NB4 (cell line): ENCODE data around the gene CDK18.

Experiments used
- DNase-seq: peaks from one replicate; pipeline ENCODE4 v3.0.0; 2010; ENCODE audit warnings: low read depth
- H3K4me3 ChIP-seq: one replicate; pipeline ENCODE4 v1.5.1; 2011; ENCODE audit warnings: mild to moderate bottlenecking, low read depth, low read length, moderate library complexity
- CTCF ChIP-seq: IDR thresholded peaks from one replicate; pipeline ENCODE4 v1.5.1; 2012; ENCODE audit warnings: low read depth, low read length
- MAX ChIP-seq: IDR thresholded peaks from 2 replicates; pipeline ENCODE4 v1.6.1; 2011; ENCODE audit warnings: low read depth, low read length
- MYC ChIP-seq: IDR thresholded peaks from 2 replicates; pipeline ENCODE4 v1.6.1; 2011; ENCODE audit warnings: low read depth, low read length
- POLR2A ChIP-seq: IDR thresholded peaks from 2 replicates; pipeline ENCODE4 v1.6.1; 2011; ENCODE audit warnings: mild to moderate bottlenecking; ENCODE audit not compliant: insufficient read length; ENCODE audit errors: extremely low read depth

CDK18 gene

GRCh38 chr1:205500240-205501233 is 3.9 kb upstream of the CDK18 start:
- TF ChIP-seq MAX, result no peak
- no peak for TF ChIP-seq CTCF
- TF ChIP-seq POLR2A, result no peak
- no peak for TF ChIP-seq MYC
- H3K4me3 ChIP-seq, result no peak overlapping the region
- no peak for DNase-seq

- no peak for DNase-seq
- TF ChIP-seq POLR2A, result no peak
- TF ChIP-seq CTCF, result no peak
- no peak for TF ChIP-seq MAX
Measured at GRCh38 chr1:205502111-205502810, 2.2 kb upstream of the CDK18 start.

GRCh38 chr1:205502992-205503391 is 1.5 kb upstream of the CDK18 start:
- TF ChIP-seq MYC (no peak), MAX (no peak), POLR2A (no peak), CTCF (no peak)
- no peak for DNase-seq
- H3K4me3 ChIP-seq, result no peak overlapping the region

More at GRCh38 chr1:205502111-205502810, 2.2 kb upstream of the CDK18 start:
- no peak overlapping the region for H3K4me3 ChIP-seq

- no peak for DNase-seq
- no peak for TF ChIP-seq CTCF
- TF ChIP-seq MAX, result no peak
- peak overlapping the region; percentile 42 for H3K4me3 ChIP-seq
Measured at GRCh38 chr1:205505076-205505729, 734 bp downstream of the CDK18 start.

- H3K4me3 ChIP-seq, result no peak overlapping the region
- TF ChIP-seq MYC (no peak), POLR2A (no peak), MAX (no peak), CTCF (no peak)
- no peak for DNase-seq
Measured at GRCh38 chr1:205505791-205506190, 1.3 kb downstream of the CDK18 start.
